Fibroblast of upper back skin (primary cell): ENCODE measurements around the gene DNAJC18.

Experiments
- DNase-seq: peaks from one replicate; pipeline ENCODE4 v3.0.0-alpha.2; 2013

DNAJC18 gene

GRCh38 chr5:139386050-139386438, 53.3 kb downstream of the DNAJC18 start:
- no peak for DNase-seq

- DNase-seq = no peak
These were observed 54.0 kb downstream of the DNAJC18 start for GRCh38 chr5:139385061-139386049.

GRCh38 chr5:139384591-139385051, 54.7 kb downstream of the DNAJC18 start:
- DNase-seq = no peak

GRCh38 chr5:139383993-139384590, 55.2 kb downstream of the DNAJC18 start:
- no peak for DNase-seq

- DNase-seq = no peak
These were observed 55.9 kb downstream of the DNAJC18 start, which contains the start of gene SLC23A1 for GRCh38 chr5:139383275-139383992. Gene SLC23A1 (minus strand): TSS chr5:139383297. CDS start chr5:139383253, 44 bp downstream.

- DNase-seq = no peak
These were observed 56.5 kb downstream of the DNAJC18 start for GRCh38 chr5:139382807-139383206.

GRCh38 chr5:139381837-139382761, 57.2 kb downstream of the DNAJC18 start:
- no peak for DNase-seq

GRCh38 chr5:139379626-139380449, 59.5 kb downstream of the DNAJC18 start:
- DNase-seq = no peak

GRCh38 chr5:139378941-139379361, 60.4 kb downstream of the DNAJC18 start:
- no peak for DNase-seq

- no peak for DNase-seq
These were observed 61.1 kb downstream of the DNAJC18 start for GRCh38 chr5:139378101-139378825.

- no peak for DNase-seq
These were observed 62.1 kb downstream of the DNAJC18 start for GRCh38 chr5:139377226-139377625.

- DNase-seq = no peak
These were observed 63.0 kb downstream of the DNAJC18 start for GRCh38 chr5:139376364-139376763.

GRCh38 chr5:139374909-139375308, 64.4 kb downstream of the DNAJC18 start:
- DNase-seq = no peak

GRCh38 chr5:139371482-139372435, 67.6 kb downstream of the DNAJC18 start:
- DNase-seq = peak; percentile 21

- peak; percentile 55 for DNase-seq
These were observed 70.1 kb downstream of the DNAJC18 start for GRCh38 chr5:139369181-139369580.

GRCh38 chr5:139368613-139369012, 70.7 kb downstream of the DNAJC18 start:
- DNase-seq = no peak

- no peak for DNase-seq
These were observed 74.9 kb downstream of the DNAJC18 start for GRCh38 chr5:139364466-139364865.

- no peak for DNase-seq
These were observed 75.4 kb downstream of the DNAJC18 start for GRCh38 chr5:139363937-139364336.

- DNase-seq = no peak
These were observed 77.4 kb downstream of the DNAJC18 start for GRCh38 chr5:139361835-139362429.
